HG03039 (cell line): Measurements from ENCODE around the gene TGM2.

ENCODE experiments used
- ATAC-seq: cut with Tn5 transposase; IDR thresholded peaks from one replicate; pipeline ENCODE4 v1.9.1; 2021; ENCODE audit warnings: mild to moderate bottlenecking, moderate library complexity; ENCODE audit not compliant: unreplicated experiment

The TGM2 gene

GRCh38 chr20:38162878-38163875 is 1.9 kb downstream of the TGM2 start:
- ATAC-seq, result no peak

- ATAC-seq, result no peak
Measured at GRCh38 chr20:38162149-38162548, 2.9 kb downstream of the TGM2 start.

GRCh38 chr20:38161412-38161774 is 3.7 kb downstream of the TGM2 start:
- no peak for ATAC-seq

- ATAC-seq, result no peak
Measured at GRCh38 chr20:38159957-38160756, 4.9 kb downstream of the TGM2 start.

GRCh38 chr20:38159566-38159956 is 5.5 kb downstream of the TGM2 start:
- no peak for ATAC-seq

GRCh38 chr20:38158701-38159351 is 6.2 kb downstream of the TGM2 start:
- no peak for ATAC-seq

GRCh38 chr20:38157635-38158495 is 7.2 kb downstream of the TGM2 start:
- ATAC-seq, result no peak

- ATAC-seq, result no peak
Measured at GRCh38 chr20:38156888-38157634, 8.0 kb downstream of the TGM2 start.

GRCh38 chr20:38156280-38156679 is 8.8 kb downstream of the TGM2 start:
- no peak for ATAC-seq

- no peak for ATAC-seq
Measured at GRCh38 chr20:38155811-38156210, 9.3 kb downstream of the TGM2 start.

- ATAC-seq, result no peak
Measured at GRCh38 chr20:38153401-38153800, 11.7 kb downstream of the TGM2 start.

- no peak for ATAC-seq
Measured at GRCh38 chr20:38152621-38153221, 12.3 kb downstream of the TGM2 start.

GRCh38 chr20:38152175-38152620 is 12.9 kb downstream of the TGM2 start:
- ATAC-seq, result no peak

- no peak for ATAC-seq
Measured at GRCh38 chr20:38151455-38151854, 13.6 kb downstream of the TGM2 start.

- ATAC-seq, result no peak
Measured at GRCh38 chr20:38150335-38151170, 14.5 kb downstream of the TGM2 start.

- no peak for ATAC-seq
Measured at GRCh38 chr20:38148328-38149102, 16.6 kb downstream of the TGM2 start.

- ATAC-seq, result no peak
Measured at GRCh38 chr20:38147751-38148150, 17.3 kb downstream of the TGM2 start.

GRCh38 chr20:38147163-38147562 is 17.9 kb downstream of the TGM2 start:
- ATAC-seq, result no peak
